K562 (cell line): ENCODE data around the gene RREB1. TPM values are rescaled to one million over a fixed set of nuclear protein-coding genes. Genes with fewer than 3 reads are reported as not detected.

ENCODE experiments used
- CBX1 ChIP-seq: sonication (generic); IDR thresholded peaks from 2 replicates; pipeline ENCODE4 v1.6.1; 2016; ENCODE audit warnings: antibody characterized with exemption, low read depth, mild to moderate bottlenecking
- CEBPB ChIP-seq: fragments of 450-650 bp; IDR thresholded peaks from 2 replicates; pipeline ENCODE4 v1.6.1; 2016; ENCODE audit warnings: missing genetic modification characterization, missing compliant biosample characterization
- DMBX1 ChIP-seq: fragments of 250-450 bp; sonication (Bioruptor Pico); IDR thresholded peaks from 2 replicates; pipeline ENCODE4 v1.8.0; 2022; ENCODE audit warnings: inconsistent platforms, mild to moderate bottlenecking, moderate library complexity, borderline replicate concordance
- DPF2 ChIP-seq: fragments of 450-650 bp; IDR thresholded peaks from 2 replicates; pipeline ENCODE4 v1.6.1; 2016
- ELF4 ChIP-seq: fragments of 450-650 bp; formaldehyde crosslinking; IDR thresholded peaks from 2 replicates; pipeline ENCODE4 v1.4.0; 2022; ENCODE audit warnings: missing genetic modification characterization
- KDM4B ChIP-seq, 2 experiments: fragments of 450-650 bp in 1 of 2; sonication (generic) in 1 of 2; IDR thresholded peaks; 2 replicates each; pipeline ENCODE4 v1.6.1; 2016 to 2017; ENCODE audit warnings: borderline replicate concordance in 2 of 2, antibody characterized with exemption in 1 of 2, low read depth in 1 of 2, mild to moderate bottlenecking in 1 of 2
- KLF10 ChIP-seq: fragments of 250-450 bp; sonication (Bioruptor Pico); IDR thresholded peaks from 2 replicates; pipeline ENCODE4 v1.6.1; 2021; ENCODE audit warnings: matching md5 sums
- PTBP1 ChIP-seq: fragments of 200-400 bp; formaldehyde crosslinking; IDR thresholded peaks from 2 replicates; pipeline ENCODE4 v1.6.1; 2017; ENCODE audit warnings: low read depth, low read length
- RBFOX2 ChIP-seq: fragments of 200-400 bp; formaldehyde crosslinking; IDR thresholded peaks from 2 replicates; pipeline ENCODE4 v1.6.1; 2017; ENCODE audit warnings: low read depth, mild to moderate bottlenecking, low read length, moderate library complexity
- SMAD1 ChIP-seq: fragments of 150-350 bp; IDR thresholded peaks from 2 replicates; pipeline ENCODE4 v1.6.1; 2014; ENCODE audit warnings: low read length, low read depth; ENCODE audit not compliant: partially characterized antibody
- SMAD2 ChIP-seq: fragments of 150-350 bp; IDR thresholded peaks from 2 replicates; pipeline ENCODE4 v1.6.1; 2014; ENCODE audit warnings: low read depth, mild to moderate bottlenecking, low read length
- SRSF1 ChIP-seq: fragments of 200-400 bp; formaldehyde crosslinking; IDR thresholded peaks from 2 replicates; pipeline ENCODE4 v1.6.1; 2017; ENCODE audit warnings: mild to moderate bottlenecking, low read depth, low read length, moderate library complexity
- TCF3 ChIP-seq: sonication (generic); formaldehyde crosslinking; IDR thresholded peaks from 2 replicates; pipeline ENCODE4 v1.4.0; 2020; ENCODE audit warnings: mild to moderate bottlenecking, missing genetic modification reagents
- ZBTB7A ChIP-seq: IDR thresholded peaks from 2 replicates; pipeline ENCODE4 v1.6.1; 2011; ENCODE audit warnings: low read depth, mild to moderate bottlenecking, low read length, moderate library complexity, borderline replicate concordance; ENCODE audit not compliant: control insufficient read depth
- ZC3H4 ChIP-seq: sonication (generic); formaldehyde crosslinking; IDR thresholded peaks from 2 replicates; pipeline ENCODE4 v1.9.0; 2021; ENCODE audit warnings: missing genetic modification reagents, borderline replicate concordance
- ZNF124 ChIP-seq: sonication (generic); formaldehyde crosslinking; IDR thresholded peaks from 2 replicates; pipeline ENCODE4 v1.8.1; 2022; ENCODE audit warnings: missing genetic modification reagents
- ZSCAN32 ChIP-seq: fragments of 450-650 bp; formaldehyde crosslinking; IDR thresholded peaks from 2 replicates; pipeline ENCODE4 v1.4.0; 2020; ENCODE audit warnings: mild to moderate bottlenecking, moderate library complexity
- polyA plus RNA-seq, 8 experiments: library from polyadenylated mRNA; depleted of rRNA in 4 of 8; stranded (reverse) in 5 of 8; unstranded in 3 of 8; fragments of >200 nt; fragmentation: Nextera tagmentation in 2 of 8; fragmentation: Illumina TruSeq in 1 of 8; extraction: Ambion mirVana in 2 of 8; extraction: Trizol in 1 of 8; gene quantifications; 2 replicates each; pipeline versions ENCODE4 v1.2.1 to v1.2.3, GENCODE V29; 2011 to 2014; ENCODE audit warnings: inconsistent platforms in 1 of 8, missing spikeins in 1 of 8
- total RNA-seq, 7 experiments: library from RNA; depleted of rRNA in 6 of 7; stranded (reverse); fragments of >200 nt in 6 of 7; fragmentation: Illumina TruSeq in 2 of 7; extraction: Trizol in 2 of 7; gene quantifications; 2 replicates each; pipeline versions ENCODE4 v1.2.1 to v1.2.3, GENCODE V29; 2011 to 2021; ENCODE audit warnings: low replicate concordance in 1 of 7
- TF ChIP-seq, protein P1 (sequence below): fragments of 450-650 bp; IDR thresholded peaks from 2 replicates; pipeline ENCODE4 v1.6.1; 2017; ENCODE audit warnings: antibody characterized with exemption, mild to moderate bottlenecking
- TF ChIP-seq, protein P2 (sequence below), 3 experiments: IDR thresholded peaks in 2 of 3; conservative IDR thresholded peaks in 1 of 3; 2 replicates each; pipeline ENCODE4 v1.5.1; 2011 to 2012; ENCODE audit warnings: low read length in 3 of 3, mild to moderate bottlenecking in 3 of 3, control low read depth in 2 of 3, improper control_type of control experiment in 1 of 3, inconsistent platforms in 1 of 3, low read depth in 1 of 3, mixed read lengths in 1 of 3, moderate library complexity in 1 of 3; ENCODE audit not compliant: insufficient read depth in 2 of 3
- TF ChIP-seq, protein P3 (sequence below): fragments of 450-650 bp; formaldehyde crosslinking; IDR thresholded peaks from 2 replicates; pipeline ENCODE4 v1.4.0; 2022; ENCODE audit warnings: mild to moderate bottlenecking, moderate library complexity

The RREB1 gene
- total and polyA plus RNA-seq, 9 of the 15 experiments (the other 6 are each of a cell fraction or from before 2014, with no cell fraction given): 3.3 to 64.2 (median 19.3) TPM

DNA sequence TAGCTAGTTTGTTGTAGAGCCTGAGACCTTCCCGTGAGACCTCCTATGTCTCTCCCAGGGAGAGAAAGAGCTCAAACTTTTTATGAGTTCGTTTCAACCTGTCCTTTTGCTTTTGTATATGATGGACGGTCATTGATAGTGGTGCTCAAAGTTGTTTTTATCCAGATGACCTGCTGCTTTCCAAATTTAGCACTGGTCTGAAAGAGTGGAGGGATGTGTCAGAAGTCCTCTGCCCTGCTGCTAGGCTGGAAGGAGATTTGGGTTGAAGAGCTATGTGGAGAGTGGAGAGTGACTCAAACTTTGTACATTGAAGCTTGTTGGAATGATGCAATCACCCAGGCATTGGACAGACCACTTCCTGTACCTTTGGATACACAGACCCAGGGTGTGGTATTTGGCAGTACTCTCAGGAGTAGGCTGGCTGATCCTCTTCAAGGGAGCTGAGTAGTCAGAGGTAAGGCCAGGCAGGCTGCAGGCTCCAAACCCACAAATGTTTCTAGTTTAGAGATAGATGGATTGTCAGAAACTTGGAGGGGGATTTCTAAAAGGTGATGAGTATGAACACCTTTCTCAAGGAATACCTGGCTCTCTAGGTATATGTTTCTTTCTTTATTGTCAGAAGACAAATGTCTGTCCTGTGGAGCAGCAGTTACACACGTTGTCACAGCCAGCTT, 49.4 kb upstream of the RREB1 start (continued):
- no peak for TF ChIP-seq KDM4B (IDR thresholded peaks at IDR 0.05; ENCODE audit: borderline replicate concordance in 2 of 2, low read depth in 1 of 2)
- peak; percentile 92 for TF ChIP-seq DPF2
- TF ChIP-seq, protein P1, sequence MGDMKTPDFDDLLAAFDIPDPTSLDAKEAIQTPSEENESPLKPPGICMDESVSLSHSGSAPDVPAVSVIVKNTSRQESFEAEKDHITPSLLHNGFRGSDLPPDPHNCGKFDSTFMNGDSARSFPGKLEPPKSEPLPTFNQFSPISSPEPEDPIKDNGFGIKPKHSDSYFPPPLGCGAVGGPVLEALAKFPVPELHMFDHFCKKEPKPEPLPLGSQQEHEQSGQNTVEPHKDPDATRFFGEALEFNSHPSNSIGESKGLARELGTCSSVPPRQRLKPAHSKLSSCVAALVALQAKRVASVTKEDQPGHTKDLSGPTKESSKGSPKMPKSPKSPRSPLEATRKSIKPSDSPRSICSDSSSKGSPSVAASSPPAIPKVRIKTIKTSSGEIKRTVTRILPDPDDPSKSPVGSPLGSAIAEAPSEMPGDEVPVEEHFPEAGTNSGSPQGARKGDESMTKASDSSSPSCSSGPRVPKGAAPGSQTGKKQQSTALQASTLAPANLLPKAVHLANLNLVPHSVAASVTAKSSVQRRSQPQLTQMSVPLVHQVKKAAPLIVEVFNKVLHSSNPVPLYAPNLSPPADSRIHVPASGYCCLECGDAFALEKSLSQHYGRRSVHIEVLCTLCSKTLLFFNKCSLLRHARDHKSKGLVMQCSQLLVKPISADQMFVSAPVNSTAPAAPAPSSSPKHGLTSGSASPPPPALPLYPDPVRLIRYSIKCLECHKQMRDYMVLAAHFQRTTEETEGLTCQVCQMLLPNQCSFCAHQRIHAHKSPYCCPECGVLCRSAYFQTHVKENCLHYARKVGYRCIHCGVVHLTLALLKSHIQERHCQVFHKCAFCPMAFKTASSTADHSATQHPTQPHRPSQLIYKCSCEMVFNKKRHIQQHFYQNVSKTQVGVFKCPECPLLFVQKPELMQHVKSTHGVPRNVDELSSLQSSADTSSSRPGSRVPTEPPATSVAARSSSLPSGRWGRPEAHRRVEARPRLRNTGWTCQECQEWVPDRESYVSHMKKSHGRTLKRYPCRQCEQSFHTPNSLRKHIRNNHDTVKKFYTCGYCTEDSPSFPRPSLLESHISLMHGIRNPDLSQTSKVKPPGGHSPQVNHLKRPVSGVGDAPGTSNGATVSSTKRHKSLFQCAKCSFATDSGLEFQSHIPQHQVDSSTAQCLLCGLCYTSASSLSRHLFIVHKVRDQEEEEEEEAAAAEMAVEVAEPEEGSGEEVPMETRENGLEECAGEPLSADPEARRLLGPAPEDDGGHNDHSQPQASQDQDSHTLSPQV: peak; percentile 87
- TF ChIP-seq RBFOX2: peak; percentile 67
- TF ChIP-seq, protein P2, sequence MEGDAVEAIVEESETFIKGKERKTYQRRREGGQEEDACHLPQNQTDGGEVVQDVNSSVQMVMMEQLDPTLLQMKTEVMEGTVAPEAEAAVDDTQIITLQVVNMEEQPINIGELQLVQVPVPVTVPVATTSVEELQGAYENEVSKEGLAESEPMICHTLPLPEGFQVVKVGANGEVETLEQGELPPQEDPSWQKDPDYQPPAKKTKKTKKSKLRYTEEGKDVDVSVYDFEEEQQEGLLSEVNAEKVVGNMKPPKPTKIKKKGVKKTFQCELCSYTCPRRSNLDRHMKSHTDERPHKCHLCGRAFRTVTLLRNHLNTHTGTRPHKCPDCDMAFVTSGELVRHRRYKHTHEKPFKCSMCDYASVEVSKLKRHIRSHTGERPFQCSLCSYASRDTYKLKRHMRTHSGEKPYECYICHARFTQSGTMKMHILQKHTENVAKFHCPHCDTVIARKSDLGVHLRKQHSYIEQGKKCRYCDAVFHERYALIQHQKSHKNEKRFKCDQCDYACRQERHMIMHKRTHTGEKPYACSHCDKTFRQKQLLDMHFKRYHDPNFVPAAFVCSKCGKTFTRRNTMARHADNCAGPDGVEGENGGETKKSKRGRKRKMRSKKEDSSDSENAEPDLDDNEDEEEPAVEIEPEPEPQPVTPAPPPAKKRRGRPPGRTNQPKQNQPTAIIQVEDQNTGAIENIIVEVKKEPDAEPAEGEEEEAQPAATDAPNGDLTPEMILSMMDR (IDR thresholded peaks at IDR 0.05 in 2 of 3, conservative IDR thresholded peaks at IDR 0.05 in 1 of 3; ENCODE audit: insufficient read depth in 2 of 3, low read depth in 1 of 3, low read length in 3 of 3): no peak
- peak; percentile 69 for TF ChIP-seq TCF3 (CRISPR knock-in tag)
- TF ChIP-seq ZNF124: no peak
- TF ChIP-seq ZBTB7A: no peak
- TF ChIP-seq, protein P3, sequence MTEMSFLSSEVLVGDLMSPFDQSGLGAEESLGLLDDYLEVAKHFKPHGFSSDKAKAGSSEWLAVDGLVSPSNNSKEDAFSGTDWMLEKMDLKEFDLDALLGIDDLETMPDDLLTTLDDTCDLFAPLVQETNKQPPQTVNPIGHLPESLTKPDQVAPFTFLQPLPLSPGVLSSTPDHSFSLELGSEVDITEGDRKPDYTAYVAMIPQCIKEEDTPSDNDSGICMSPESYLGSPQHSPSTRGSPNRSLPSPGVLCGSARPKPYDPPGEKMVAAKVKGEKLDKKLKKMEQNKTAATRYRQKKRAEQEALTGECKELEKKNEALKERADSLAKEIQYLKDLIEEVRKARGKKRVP (CRISPR knock-in tag): peak; percentile 99
- peak; percentile 100 for TF ChIP-seq ZSCAN32 (CRISPR knock-in tag)
- no peak for TF ChIP-seq ZC3H4 (CRISPR knock-in tag)
- no peak for TF ChIP-seq SMAD2
- TF ChIP-seq ELF4 (CRISPR knock-in tag): peak; percentile 86; the same call in 1 of the 2 replicates
- no peak for TF ChIP-seq PTBP1
- peak; percentile 79 for TF ChIP-seq SMAD1
- peak; percentile 54; the same call in 1 of the 2 replicates for TF ChIP-seq CBX1
- TF ChIP-seq CEBPB (tag): peak; percentile 99
- no peak for TF ChIP-seq SRSF1
- TF ChIP-seq DMBX1: peak; percentile 89
- TF ChIP-seq KLF10: no peak
